Tibial nerve (tissue), 4 donors: ENCODE data around the gene COX7A2L. TPM values are rescaled to one million over a fixed set of nuclear protein-coding genes. Genes with fewer than 3 reads are reported as not detected.

Source experiments
- DNase-seq, 2 donors: peaks; one replicate each; pipeline ENCODE4 v3.0.0-alpha.2; 2019; ENCODE audit warnings: low spot score in 2 of 2
- H3K27ac ChIP-seq, 4 donors: fragments of 200-600 bp; sonication (generic) in 3 of 4; one replicate each; pipeline ENCODE4 v1.5.1; 2017 to 2019; ENCODE audit warnings: mild to moderate bottlenecking in 1 of 4
- H3K27me3 ChIP-seq, 2 donors: fragments of 200-600 bp; sonication (generic) in 1 of 2; one replicate each; pipeline versions ENCODE4 v1.5.1 to v1.6.0; 2017 to 2019
- H3K36me3 ChIP-seq, 3 donors: fragments of 200-600 bp; sonication (generic); one replicate each; pipeline ENCODE4 v1.5.1; 2018 to 2019
- H3K4me1 ChIP-seq, 4 donors: fragments of 200-600 bp; sonication (generic) in 3 of 4; one replicate each; pipeline ENCODE4 v1.5.1; 2017 to 2019
- H3K4me3 ChIP-seq, 4 donors: fragments of 200-600 bp; sonication (generic) in 3 of 4; one replicate each; pipeline ENCODE4 v1.5.1; 2017 to 2019; ENCODE audit warnings: mild to moderate bottlenecking in 1 of 4, moderate library complexity in 1 of 4
- H3K9me3 ChIP-seq, 4 donors: fragments of 200-600 bp; sonication (generic) in 3 of 4; one replicate each; pipeline ENCODE4 v1.5.1; 2017 to 2019
- CTCF ChIP-seq, 5 experiments: fragments of 200-600 bp in 3 of 5; fragments of 450-650 bp in 2 of 5; sonication (generic) in 3 of 5; IDR thresholded peaks; one replicate each; pipeline ENCODE4 v1.5.1; 2016 to 2019; ENCODE audit warnings: antibody characterized with exemption in 5 of 5, mild to moderate bottlenecking in 3 of 5, moderate library complexity in 2 of 5
- EP300 ChIP-seq, 2 donors: sonication (generic); formaldehyde crosslinking; IDR thresholded peaks; one replicate each; pipeline ENCODE4 v1.6.1; 2017; ENCODE audit warnings: antibody characterized with exemption in 2 of 2, mild to moderate bottlenecking in 1 of 2
- POLR2A ChIP-seq, 2 donors: fragments of 450-650 bp; IDR thresholded peaks; one replicate each; pipeline ENCODE4 v1.6.1; 2017; ENCODE audit warnings: antibody characterized with exemption in 2 of 2, mild to moderate bottlenecking in 2 of 2, moderate library complexity in 2 of 2
- WGBS, 2 donors: methylation state at CpG; one replicate each; pipeline ENCODE4 v1.1.5; 2018; 5-methylcytosine and 5-hydroxymethylcytosine counted together
- total RNA-seq, 4 donors: library from RNA; depleted of rRNA; stranded (reverse); fragments of >200 nt; gene quantifications; one replicate each; pipeline ENCODE4 v1.1.0, GENCODE V29; 2016

COX7A2L gene
- total RNA-seq, 4 donors from 2014 or later, result 99.9 to 137 (median 107) TPM

- no peak overlapping the region for H3K27ac ChIP-seq
- H3K27me3 ChIP-seq, result no peaks in the 10 kb centered on the region
- WGBS, 2 donors, result 83 to 93% methylated on average over 3 of the region's 3 CpGs
- H3K4me3 ChIP-seq, result no peak overlapping the region
- peaks cover 0 to 91% (median 0%) of the 10 kb centered on the region in 3 donors for H3K36me3 ChIP-seq
- DNase-seq, result no peak
- H3K9me3 ChIP-seq, result no peaks in the 10 kb centered on the region
- TF ChIP-seq CTCF (IDR thresholded peaks at IDR 0.05), result no peak
- no peak for TF ChIP-seq EP300 (IDR thresholded peaks at IDR 0.05)
- no peak for TF ChIP-seq POLR2A (IDR thresholded peaks at IDR 0.05)
- H3K4me1 ChIP-seq, result no peaks in the 10 kb centered on the region
These were observed 26.8 kb downstream of the COX7A2L start for GRCh38 chr2:42334220-42334619.

- Histone ChIP-seq H3K27ac (no peak overlapping the region), H3K36me3 (peaks cover 0 to 90% (median 0%) of the 10 kb centered on the region in 3 donors), H3K4me1 (no peaks in the 10 kb centered on the region), H3K4me3 (no peak overlapping the region), H3K9me3 (no peaks in the 10 kb centered on the region), H3K27me3 (no peaks in the 10 kb centered on the region)
- 84 to 96% methylated on average over 4 of the region's 4 CpGs for WGBS, 2 donors
- TF ChIP-seq EP300 (IDR thresholded peaks at IDR 0.05) (no peak), CTCF (IDR thresholded peaks at IDR 0.05) (no peak), POLR2A (IDR thresholded peaks at IDR 0.05) (no peak)
- DNase-seq, result no peak
These were observed 27.4 kb downstream of the COX7A2L start for GRCh38 chr2:42333579-42333978.

- peaks cover 0 to 80% (median 0%) of the 10 kb centered on the region in 3 donors for H3K36me3 ChIP-seq
- DNase-seq, result no peak
These were observed 28.4 kb downstream of the COX7A2L start for GRCh38 chr2:42332575-42332974.

GRCh38 chr2:42331569-42332284, 29.3 kb downstream of the COX7A2L start:
- no peaks in the 10 kb centered on the region for H3K9me3 ChIP-seq
- TF ChIP-seq CTCF (IDR thresholded peaks at IDR 0.05), result no peak
- no peak for TF ChIP-seq EP300 (IDR thresholded peaks at IDR 0.05)
- no peak for TF ChIP-seq POLR2A (IDR thresholded peaks at IDR 0.05)
- DNase-seq, result no peak
- H3K27ac ChIP-seq, result no peak overlapping the region
- no peak overlapping the region for H3K4me3 ChIP-seq
- H3K4me1 ChIP-seq, result no peaks in the 10 kb centered on the region
- WGBS, 2 donors, result 86 to 88% methylated on average over 9 of the region's 9 CpGs
- no peaks in the 10 kb centered on the region for H3K27me3 ChIP-seq
- H3K36me3 ChIP-seq, result peaks cover 0 to 77% (median 0%) of the 10 kb centered on the region in 3 donors

More at GRCh38 chr2:42332575-42332974, 28.4 kb downstream of the COX7A2L start:
- H3K27ac ChIP-seq, result no peak overlapping the region
- H3K9me3 ChIP-seq, result no peaks in the 10 kb centered on the region
- H3K4me1 ChIP-seq, result no peaks in the 10 kb centered on the region
- no peak overlapping the region for H3K4me3 ChIP-seq
- no peak for TF ChIP-seq POLR2A (IDR thresholded peaks at IDR 0.05)
- no peak for TF ChIP-seq EP300 (IDR thresholded peaks at IDR 0.05)
- TF ChIP-seq CTCF (IDR thresholded peaks at IDR 0.05), result no peak
- 94 to 96% methylated on average over 4 of the region's 4 CpGs for WGBS, 2 donors
- no peaks in the 10 kb centered on the region for H3K27me3 ChIP-seq

- H3K27ac ChIP-seq, result no peak overlapping the region
- DNase-seq, result no peak
- H3K4me1 ChIP-seq, result no peaks in the 10 kb centered on the region
- H3K27me3 ChIP-seq, result no peaks in the 10 kb centered on the region
- H3K9me3 ChIP-seq, result no peaks in the 10 kb centered on the region
- H3K4me3 ChIP-seq, result no peak overlapping the region
- peaks cover 0 to 72% (median 8%) of the 10 kb centered on the region in 3 donors for H3K36me3 ChIP-seq
- TF ChIP-seq POLR2A (IDR thresholded peaks at IDR 0.05) (no peak), CTCF (IDR thresholded peaks at IDR 0.05) (no peak), EP300 (IDR thresholded peaks at IDR 0.05) (no peak)
- 91 to 94% methylated on average over 5 of the region's 5 CpGs for WGBS, 2 donors
These were observed 31.3 kb downstream of the COX7A2L start for GRCh38 chr2:42329736-42330135.
